OCI-LY1 (cell line): ENCODE results near the gene VPS52.

Experiments used
- EZH2 ChIP-seq: fragments of 200-600 bp; sonication (generic), shearing (Covaris generic); IDR thresholded peaks from 2 replicates; pipeline ENCODE4 v1.8.0; 2017; ENCODE audit warnings: borderline replicate concordance, mixed run types, mild to moderate bottlenecking, antibody characterized with exemption, low read length, moderate library complexity, mixed read lengths
- TF ChIP-seq, protein P1 (sequence below): fragments of 200-600 bp; sonication (generic), shearing (Covaris generic); IDR thresholded peaks from 2 replicates; pipeline ENCODE4 v1.5.1; 2017; ENCODE audit warnings: mild to moderate bottlenecking, antibody characterized with exemption, low read length, moderate library complexity, mixed read lengths

DNA sequence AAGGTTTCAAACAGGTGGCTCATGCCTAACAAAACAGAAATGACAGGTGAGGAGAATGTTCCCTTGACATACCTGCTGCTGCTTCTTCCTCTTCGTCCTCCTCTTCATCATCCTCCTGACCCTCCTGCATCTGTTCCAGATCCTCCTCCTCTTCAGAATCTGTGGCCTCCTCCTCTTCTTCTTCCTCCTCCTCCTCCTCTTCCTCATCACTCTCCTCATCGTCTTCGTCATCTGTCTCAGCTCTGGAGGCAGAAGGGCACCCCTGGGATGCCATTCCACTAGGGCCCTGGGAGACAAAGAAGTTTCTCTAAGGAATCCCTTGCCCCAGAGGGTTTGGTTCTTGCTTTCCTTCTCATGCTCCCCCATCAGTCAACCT is 48.3 kb upstream of the VPS52 start:
- TF ChIP-seq, protein P1, sequence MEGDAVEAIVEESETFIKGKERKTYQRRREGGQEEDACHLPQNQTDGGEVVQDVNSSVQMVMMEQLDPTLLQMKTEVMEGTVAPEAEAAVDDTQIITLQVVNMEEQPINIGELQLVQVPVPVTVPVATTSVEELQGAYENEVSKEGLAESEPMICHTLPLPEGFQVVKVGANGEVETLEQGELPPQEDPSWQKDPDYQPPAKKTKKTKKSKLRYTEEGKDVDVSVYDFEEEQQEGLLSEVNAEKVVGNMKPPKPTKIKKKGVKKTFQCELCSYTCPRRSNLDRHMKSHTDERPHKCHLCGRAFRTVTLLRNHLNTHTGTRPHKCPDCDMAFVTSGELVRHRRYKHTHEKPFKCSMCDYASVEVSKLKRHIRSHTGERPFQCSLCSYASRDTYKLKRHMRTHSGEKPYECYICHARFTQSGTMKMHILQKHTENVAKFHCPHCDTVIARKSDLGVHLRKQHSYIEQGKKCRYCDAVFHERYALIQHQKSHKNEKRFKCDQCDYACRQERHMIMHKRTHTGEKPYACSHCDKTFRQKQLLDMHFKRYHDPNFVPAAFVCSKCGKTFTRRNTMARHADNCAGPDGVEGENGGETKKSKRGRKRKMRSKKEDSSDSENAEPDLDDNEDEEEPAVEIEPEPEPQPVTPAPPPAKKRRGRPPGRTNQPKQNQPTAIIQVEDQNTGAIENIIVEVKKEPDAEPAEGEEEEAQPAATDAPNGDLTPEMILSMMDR = no peak
- no peak for TF ChIP-seq EZH2
